RWPE2 (cell line): ENCODE data around the gene IGSF23.
"Not testable (repeated sequence)": the region's sequence is repeated elsewhere in the genome, so short reads cannot be mapped to it uniquely, and the experiment has no call there.

Experiments
- ATAC-seq: fragments of 200-7000 bp; cut with Tn5 transposase; 3 replicates; pipeline ENCODE4 v1.9.1; 2021; ENCODE audit warnings: low read depth
- DNase-seq: peaks from one replicate; pipeline ENCODE4 v3.0.0-alpha.2; 2020; ENCODE audit warnings: low spot score
- H3K27ac ChIP-seq: fragments of 450-650 bp; 2 replicates; pipeline ENCODE4 v1.5.1; 2017; ENCODE audit warnings: mild to moderate bottlenecking; ENCODE audit not compliant: poor library complexity, severe bottlenecking
- H3K27me3 ChIP-seq: fragments of 250-450 bp; sonication (Bioruptor Pico); 2 replicates; pipeline ENCODE4 v1.5.1; 2021; ENCODE audit warnings: mild to moderate bottlenecking, moderate library complexity; ENCODE audit not compliant: insufficient read depth, poor library complexity, severe bottlenecking
- H3K36me3 ChIP-seq: fragments of 250-450 bp; sonication (Bioruptor Pico); 2 replicates; pipeline ENCODE4 v1.5.1; 2020; ENCODE audit warnings: low read depth, mild to moderate bottlenecking, moderate library complexity
- H3K4me1 ChIP-seq: fragments of 250-450 bp; sonication (Bioruptor Pico); 2 replicates; pipeline ENCODE4 v1.5.1; 2021; ENCODE audit warnings: mild to moderate bottlenecking, moderate library complexity; ENCODE audit not compliant: insufficient read depth, poor library complexity, severe bottlenecking
- H3K4me3 ChIP-seq: fragments of 250-450 bp; sonication (Bioruptor Pico); 2 replicates; pipeline ENCODE4 v1.5.1; 2021; ENCODE audit warnings: mild to moderate bottlenecking, moderate library complexity; ENCODE audit not compliant: severe bottlenecking
- H3K9me3 ChIP-seq: fragments of 250-450 bp; sonication (Bioruptor Pico); 2 replicates; pipeline ENCODE4 v1.5.1; 2021; ENCODE audit warnings: mild to moderate bottlenecking, moderate library complexity; ENCODE audit not compliant: severe bottlenecking
- TF ChIP-seq, protein P1 (sequence below): fragments of 450-650 bp; IDR thresholded peaks from one replicate; pipeline ENCODE4 v1.5.1; 2017; ENCODE audit warnings: mild to moderate bottlenecking, moderate library complexity; ENCODE audit not compliant: poor library complexity, severe bottlenecking

Gene IGSF23

DNA sequence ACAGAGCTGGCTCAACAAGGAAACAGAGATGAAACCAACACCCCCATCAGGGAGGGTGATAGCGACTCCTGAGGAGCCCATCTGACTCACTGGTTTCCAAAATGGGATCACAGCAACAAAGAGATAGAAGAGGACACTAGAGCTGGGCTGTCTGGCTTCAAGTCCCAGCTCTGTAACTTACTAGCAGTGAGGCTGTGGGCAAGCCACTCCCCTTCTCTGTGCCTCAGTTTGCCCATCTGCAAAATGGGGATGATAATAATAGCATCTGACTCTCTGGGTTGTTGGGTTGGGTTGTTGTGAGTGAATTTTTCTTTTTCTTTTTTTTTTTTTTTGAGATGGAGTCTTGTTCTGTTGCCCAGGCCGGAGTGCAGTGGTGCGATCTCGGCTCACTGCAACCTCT lies 14.3 kb downstream of the IGSF23 start:
- H3K36me3 ChIP-seq, result no peaks in the 10 kb centered on the region
- no peak for ATAC-seq

DNA sequence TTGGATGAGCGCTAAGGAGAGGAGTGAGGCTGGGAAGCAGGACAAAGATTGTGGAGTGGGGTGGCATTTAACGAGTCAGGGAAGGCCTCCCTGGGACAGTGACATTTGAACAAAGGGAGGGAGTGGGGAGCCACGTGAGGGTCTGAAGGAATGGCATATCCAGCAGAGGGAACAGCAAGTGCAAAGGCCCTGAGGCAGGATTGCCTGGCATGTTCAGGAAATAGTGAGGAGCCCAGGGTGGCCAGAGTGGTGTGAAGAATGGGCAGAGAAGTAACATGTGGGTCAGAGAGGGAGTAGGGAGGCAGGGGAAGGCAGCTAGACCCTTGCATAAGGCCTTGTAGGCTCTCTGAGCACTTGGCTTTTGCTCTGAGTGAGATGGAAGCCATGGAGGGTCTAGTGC lies 15.4 kb downstream of the IGSF23 start:
- Histone ChIP-seq H3K4me3 (no peak overlapping the region), H3K9me3 (no peaks in the 10 kb centered on the region), H3K27ac (no peak overlapping the region), H3K27me3 (no peaks in the 10 kb centered on the region), H3K36me3 (no peaks in the 10 kb centered on the region), H3K4me1 (peaks cover 19% of the 10 kb centered on the region)
- ATAC-seq (no peak), DNase-seq (no peak)
- TF ChIP-seq, protein P1, sequence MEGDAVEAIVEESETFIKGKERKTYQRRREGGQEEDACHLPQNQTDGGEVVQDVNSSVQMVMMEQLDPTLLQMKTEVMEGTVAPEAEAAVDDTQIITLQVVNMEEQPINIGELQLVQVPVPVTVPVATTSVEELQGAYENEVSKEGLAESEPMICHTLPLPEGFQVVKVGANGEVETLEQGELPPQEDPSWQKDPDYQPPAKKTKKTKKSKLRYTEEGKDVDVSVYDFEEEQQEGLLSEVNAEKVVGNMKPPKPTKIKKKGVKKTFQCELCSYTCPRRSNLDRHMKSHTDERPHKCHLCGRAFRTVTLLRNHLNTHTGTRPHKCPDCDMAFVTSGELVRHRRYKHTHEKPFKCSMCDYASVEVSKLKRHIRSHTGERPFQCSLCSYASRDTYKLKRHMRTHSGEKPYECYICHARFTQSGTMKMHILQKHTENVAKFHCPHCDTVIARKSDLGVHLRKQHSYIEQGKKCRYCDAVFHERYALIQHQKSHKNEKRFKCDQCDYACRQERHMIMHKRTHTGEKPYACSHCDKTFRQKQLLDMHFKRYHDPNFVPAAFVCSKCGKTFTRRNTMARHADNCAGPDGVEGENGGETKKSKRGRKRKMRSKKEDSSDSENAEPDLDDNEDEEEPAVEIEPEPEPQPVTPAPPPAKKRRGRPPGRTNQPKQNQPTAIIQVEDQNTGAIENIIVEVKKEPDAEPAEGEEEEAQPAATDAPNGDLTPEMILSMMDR, result no peak

More for the DNA sequence above, 14.3 kb downstream of the IGSF23 start:
- peak overlapping the region; percentile 88 for H3K27ac ChIP-seq
- peaks cover 19% of the 10 kb centered on the region for H3K4me1 ChIP-seq
- H3K9me3 ChIP-seq, result no peaks in the 10 kb centered on the region
- TF ChIP-seq, protein P1, result no peak
- no peak overlapping the region for H3K4me3 ChIP-seq
- no peak for DNase-seq
- no peaks in the 10 kb centered on the region for H3K27me3 ChIP-seq

DNA sequence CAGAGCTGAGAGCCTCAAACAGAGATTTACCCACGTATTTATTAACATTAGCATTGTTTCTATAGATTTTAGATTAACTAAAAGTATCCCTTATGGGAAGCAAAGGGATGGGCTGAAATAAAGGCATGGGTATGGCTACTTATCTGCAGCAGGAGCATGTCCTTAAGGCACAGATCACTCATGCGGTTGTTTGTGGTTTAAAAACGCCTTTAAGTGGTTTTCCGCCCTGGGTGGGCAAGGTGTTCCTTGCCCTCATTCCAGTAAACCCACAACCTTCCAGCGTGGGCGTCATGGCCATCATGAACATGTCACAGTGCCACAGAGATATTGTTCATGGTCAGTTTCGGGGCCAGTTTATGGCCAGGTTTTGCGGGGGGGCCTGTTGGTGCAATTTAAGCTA lies 18.2 kb downstream of the IGSF23 start:
- H3K36me3 ChIP-seq, H3K4me3 ChIP-seq, H3K9me3 ChIP-seq, H3K27me3 ChIP-seq, ATAC-seq, H3K27ac ChIP-seq, DNase-seq: not testable (repeated sequence)
- H3K4me1 ChIP-seq, result peaks cover 11% of the 10 kb centered on the region

DNA sequence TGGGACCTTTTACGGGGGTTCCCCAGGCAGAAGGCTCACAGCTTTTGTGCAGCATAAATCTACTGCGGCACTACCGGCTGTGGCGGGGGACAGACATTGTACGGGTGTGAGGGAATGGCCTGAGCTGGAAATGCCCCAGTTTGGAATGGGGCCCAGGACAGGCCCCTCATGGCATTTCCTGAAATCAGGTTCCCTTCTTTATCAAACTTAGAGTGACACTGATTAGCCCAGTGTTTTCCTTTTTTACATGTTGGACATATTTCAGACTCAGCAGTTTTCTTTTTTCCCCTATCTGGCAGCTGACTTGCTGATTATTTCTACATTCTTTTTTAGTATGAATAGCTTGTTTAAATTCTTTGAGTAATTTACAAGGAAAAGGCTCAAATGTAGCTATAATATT lies 20.7 kb downstream of the IGSF23 start:
- H3K9me3 ChIP-seq, H3K36me3 ChIP-seq, ATAC-seq, H3K4me3 ChIP-seq, H3K27ac ChIP-seq, H3K27me3 ChIP-seq, DNase-seq: not testable (repeated sequence)
- peaks cover 15% of the 10 kb centered on the region for H3K4me1 ChIP-seq

DNA sequence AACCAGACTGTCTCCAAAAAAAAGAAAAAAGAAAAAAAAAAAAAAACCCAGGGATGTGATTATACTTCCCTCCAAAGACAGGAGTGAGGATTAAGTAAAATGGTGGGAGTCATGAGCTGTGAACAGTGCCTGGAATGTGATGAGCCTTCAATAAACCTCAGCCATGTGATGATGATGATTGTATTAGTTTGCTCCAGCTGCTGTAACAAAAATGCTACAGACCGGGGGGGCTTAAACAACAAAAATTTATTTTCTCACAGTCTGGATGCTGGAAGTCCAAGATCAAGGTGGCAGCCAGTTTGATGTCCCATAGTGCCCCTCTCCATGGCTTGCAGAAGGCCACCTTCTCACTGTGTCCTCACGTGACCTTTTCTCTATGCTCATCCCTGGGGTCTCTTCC lies 21.4 kb downstream of the IGSF23 start:
- H3K9me3 ChIP-seq, result no peaks in the 10 kb centered on the region
- H3K27ac ChIP-seq, result peak overlapping the region; percentile 59
- no peak overlapping the region for H3K4me3 ChIP-seq
- ATAC-seq (no peak), DNase-seq (no peak)
- H3K27me3 ChIP-seq, result no peaks in the 10 kb centered on the region
- H3K36me3 ChIP-seq, result no peaks in the 10 kb centered on the region
- TF ChIP-seq, protein P1, result no peak
- peaks cover 15% of the 10 kb centered on the region for H3K4me1 ChIP-seq

DNA sequence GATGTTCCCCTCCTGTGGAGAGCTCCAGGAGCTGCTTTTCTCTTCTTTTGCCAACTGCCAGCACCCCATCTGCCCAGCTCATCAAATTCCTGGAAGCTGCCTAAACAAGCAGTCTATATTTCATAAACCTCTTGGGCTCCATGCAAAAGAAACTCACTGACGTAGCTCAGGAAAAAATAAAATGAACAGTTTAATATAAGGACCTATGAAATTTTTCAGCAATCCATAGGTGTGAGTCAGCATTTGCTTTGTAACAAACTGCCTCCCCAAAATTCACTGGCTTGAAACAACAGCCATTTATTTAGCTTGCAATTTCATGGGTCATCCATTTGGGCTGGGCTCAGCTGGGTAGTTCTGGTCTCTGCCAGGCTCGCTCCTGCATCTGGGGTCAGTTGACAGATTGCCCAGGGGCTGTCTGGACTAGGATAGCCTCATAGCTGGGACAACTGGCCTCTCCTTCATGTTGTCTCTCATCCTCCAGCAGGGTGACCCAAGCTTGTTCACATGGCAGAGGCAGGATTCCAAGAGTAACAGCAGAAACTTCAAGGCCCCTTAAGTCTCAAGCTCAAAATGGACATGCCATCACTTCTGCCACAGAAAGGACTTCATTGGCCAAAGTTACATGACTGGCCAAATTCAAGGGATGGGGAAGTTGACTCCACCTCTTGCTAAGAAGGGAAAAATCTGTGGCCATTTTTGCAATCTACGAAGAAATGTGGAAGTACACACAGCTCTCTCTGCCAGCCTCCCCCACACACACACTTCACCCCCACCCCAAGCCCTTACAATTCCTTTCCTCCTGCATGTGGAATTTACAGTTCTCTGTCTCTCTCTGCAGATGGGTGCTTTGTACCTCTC lies 22.4 kb downstream of the IGSF23 start:
- Histone ChIP-seq H3K9me3 (no peaks in the 10 kb centered on the region), H3K4me3 (no peak overlapping the region), H3K36me3 (no peaks in the 10 kb centered on the region; the same call in 1 of the 2 replicates), H3K27me3 (no peaks in the 10 kb centered on the region), H3K27ac (peak overlapping the region; percentile 59), H3K4me1 (peaks cover 21% of the 10 kb centered on the region)
- DNase-seq, result no peak
- TF ChIP-seq, protein P1, result no peak
- ATAC-seq, result peak; percentile 45; the same call in 2 of the 3 replicates
